Measurements from ENCODE around the gene L3MBTL4.

DNA sequence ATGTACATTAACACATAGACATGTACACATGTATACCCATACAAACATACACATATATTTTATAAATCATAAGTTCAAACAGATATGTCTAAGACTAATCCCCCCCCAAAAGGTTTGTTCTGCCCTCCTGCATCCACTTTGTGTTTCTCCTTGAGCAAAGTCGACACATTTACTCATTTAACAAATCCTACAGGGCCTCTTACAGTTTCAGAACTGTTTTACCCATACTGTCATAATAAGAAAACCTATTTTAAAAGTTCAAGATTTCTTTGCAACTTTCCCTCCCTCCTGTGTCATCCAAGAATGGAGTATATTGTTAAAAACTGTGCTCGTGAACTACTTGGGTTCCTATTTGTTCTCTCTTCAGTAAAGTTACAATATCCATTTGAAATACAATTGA is 166.7 kb downstream of the L3MBTL4 start:
- TF ChIP-seq, protein P1, sequence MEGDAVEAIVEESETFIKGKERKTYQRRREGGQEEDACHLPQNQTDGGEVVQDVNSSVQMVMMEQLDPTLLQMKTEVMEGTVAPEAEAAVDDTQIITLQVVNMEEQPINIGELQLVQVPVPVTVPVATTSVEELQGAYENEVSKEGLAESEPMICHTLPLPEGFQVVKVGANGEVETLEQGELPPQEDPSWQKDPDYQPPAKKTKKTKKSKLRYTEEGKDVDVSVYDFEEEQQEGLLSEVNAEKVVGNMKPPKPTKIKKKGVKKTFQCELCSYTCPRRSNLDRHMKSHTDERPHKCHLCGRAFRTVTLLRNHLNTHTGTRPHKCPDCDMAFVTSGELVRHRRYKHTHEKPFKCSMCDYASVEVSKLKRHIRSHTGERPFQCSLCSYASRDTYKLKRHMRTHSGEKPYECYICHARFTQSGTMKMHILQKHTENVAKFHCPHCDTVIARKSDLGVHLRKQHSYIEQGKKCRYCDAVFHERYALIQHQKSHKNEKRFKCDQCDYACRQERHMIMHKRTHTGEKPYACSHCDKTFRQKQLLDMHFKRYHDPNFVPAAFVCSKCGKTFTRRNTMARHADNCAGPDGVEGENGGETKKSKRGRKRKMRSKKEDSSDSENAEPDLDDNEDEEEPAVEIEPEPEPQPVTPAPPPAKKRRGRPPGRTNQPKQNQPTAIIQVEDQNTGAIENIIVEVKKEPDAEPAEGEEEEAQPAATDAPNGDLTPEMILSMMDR (IDR thresholded peaks at IDR 0.05) = no peak
- no peak for TF ChIP-seq POLR2AphosphoS5 (IDR thresholded peaks at IDR 0.05)
- TF ChIP-seq EP300 (IDR thresholded peaks at IDR 0.05) = no peak

Data from sigmoid colon (tissue), 4 donors.